ENCODE measurements around the gene SH3BP5.

Gene SH3BP5

DNA sequence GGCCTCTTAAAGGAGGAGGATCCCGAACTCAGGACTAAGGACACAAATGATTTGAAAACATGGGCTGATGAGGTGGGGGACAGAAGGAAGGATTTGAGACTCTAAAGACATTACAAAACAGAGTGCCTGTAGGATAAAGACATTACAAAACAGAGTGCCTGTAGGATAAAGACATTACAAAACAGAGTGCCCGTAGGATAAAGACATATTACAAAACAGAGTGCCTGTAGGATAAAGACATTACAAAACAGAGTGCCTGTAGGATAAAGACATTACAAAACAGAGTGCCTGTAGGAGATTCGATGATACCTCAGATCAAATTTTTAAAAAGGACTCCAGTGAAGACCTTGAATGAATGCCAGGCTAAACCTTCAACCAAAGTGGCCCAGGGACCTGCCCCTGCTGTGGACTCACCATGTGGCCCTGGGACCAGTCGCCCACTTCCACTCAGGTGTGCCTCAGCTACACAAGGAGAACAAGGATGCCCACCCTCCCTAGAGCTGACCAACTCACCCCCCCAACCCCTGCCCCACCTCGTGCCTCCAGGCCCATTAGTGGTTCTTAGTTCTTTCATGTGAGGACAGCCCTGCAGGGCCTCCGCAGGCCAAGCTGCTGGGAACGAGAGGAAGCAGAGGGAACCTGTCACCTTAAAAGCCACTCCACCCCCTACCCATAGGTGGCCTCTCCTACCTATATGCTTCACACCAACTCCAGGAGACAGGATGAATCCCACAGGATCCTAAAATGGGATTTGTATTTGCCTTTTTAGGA is 59.8 kb downstream of the SH3BP5 start:
- TF ChIP-seq, protein P1, sequence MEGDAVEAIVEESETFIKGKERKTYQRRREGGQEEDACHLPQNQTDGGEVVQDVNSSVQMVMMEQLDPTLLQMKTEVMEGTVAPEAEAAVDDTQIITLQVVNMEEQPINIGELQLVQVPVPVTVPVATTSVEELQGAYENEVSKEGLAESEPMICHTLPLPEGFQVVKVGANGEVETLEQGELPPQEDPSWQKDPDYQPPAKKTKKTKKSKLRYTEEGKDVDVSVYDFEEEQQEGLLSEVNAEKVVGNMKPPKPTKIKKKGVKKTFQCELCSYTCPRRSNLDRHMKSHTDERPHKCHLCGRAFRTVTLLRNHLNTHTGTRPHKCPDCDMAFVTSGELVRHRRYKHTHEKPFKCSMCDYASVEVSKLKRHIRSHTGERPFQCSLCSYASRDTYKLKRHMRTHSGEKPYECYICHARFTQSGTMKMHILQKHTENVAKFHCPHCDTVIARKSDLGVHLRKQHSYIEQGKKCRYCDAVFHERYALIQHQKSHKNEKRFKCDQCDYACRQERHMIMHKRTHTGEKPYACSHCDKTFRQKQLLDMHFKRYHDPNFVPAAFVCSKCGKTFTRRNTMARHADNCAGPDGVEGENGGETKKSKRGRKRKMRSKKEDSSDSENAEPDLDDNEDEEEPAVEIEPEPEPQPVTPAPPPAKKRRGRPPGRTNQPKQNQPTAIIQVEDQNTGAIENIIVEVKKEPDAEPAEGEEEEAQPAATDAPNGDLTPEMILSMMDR (IDR thresholded peaks at IDR 0.05; ENCODE audit: low read depth, low read length): no peak
- H3K4me3 ChIP-seq (ENCODE audit: low read depth, low read length): no peak overlapping the region

DNA sequence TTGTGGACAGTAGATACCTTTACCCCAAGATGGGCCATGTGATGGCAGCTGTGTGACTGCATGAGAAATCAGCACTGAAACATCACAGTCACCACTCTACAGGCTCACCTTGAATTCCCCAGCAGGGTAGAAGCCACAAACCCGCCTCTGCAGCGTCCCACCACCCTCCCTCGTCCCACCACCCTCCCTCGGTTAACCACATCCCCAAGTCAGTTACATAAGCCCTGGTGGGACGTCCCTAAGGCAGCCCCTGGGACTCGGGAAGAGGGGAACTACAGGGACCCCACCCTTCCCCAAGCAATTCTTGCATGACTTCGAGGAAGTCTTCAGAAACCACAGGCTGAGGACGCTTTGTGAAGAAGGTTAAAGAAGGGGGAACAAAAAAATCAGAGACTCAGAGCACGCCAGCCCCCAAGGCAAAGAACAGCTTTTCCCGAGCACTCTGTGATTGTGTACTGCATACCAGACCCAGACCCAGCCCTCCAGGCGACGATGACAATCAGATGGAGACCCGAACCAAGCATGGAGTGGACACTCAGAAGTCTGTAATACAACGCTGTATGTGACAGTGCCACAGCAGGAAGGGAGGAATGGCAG is 60.5 kb downstream of the SH3BP5 start:
- H3K4me3 ChIP-seq (ENCODE audit: low read depth, low read length): no peak overlapping the region
- TF ChIP-seq, protein P1 (IDR thresholded peaks at IDR 0.05; ENCODE audit: low read depth, low read length): no peak

DNA sequence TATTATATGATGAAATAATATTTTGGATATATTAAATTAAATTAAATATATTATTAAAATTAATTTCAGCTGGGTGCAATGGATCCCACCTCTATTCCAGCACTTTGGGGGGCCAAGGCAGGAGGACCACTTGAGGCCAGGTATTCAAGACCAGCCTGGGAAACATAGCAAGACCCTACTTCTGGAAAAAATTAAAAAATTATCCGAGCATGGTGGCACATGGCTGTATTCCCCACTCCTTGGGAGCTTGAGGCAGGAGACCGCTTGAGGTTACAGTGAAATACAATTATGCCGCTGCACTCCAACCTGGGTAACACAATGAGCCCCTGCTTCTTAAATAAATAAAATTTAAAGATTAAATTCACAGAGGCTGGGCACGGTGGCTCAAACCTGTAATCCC is 61.4 kb downstream of the SH3BP5 start:
- no peak overlapping the region for H3K4me3 ChIP-seq (ENCODE audit: low read depth, low read length)
- TF ChIP-seq, protein P1 (IDR thresholded peaks at IDR 0.05; ENCODE audit: low read depth, low read length): no peak

DNA sequence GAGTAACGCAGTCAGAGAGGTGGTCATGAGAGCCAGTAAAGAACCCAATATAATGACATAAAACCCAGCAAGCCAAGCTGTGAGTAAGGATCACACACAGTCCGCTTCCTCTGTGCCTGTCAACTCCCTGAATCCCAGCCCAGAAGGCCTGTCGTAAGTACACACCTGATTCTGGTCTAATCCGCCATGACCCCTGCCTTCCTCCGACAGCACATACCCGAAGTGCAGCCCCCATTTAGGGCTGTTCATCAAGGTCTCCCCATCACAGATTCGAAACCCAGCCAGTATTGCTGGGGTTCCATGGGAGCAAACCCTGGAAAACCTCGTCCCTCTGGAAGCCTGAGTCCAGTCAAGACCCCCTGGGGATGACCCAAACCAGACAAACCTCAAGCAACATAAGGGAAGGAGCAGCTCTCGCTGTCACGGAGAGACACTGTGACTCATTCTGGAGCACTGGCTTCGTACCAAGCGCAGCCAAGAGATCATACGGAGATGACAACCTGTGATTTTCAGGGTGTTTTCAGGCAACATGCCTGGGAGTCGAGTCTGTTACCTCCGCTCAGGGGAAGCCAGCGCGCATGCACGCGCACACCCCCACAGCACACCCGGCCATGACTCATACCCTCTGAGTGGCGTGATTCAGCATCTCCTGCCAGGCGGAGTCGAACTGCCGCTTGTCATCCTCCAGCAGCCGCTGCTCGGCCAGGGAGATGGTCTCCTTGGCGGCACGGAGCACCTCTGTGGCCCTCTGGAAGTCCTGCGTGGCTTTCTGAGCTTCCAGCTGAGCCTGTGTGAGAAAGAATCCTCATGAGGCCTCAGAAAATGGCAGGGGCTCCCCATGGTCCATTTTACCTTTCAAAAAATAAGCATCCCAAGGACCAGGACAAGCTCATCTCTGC is 63.0 kb downstream of the SH3BP5 start:
- H3K4me3 ChIP-seq (ENCODE audit: low read depth, low read length): peak overlapping the region; percentile 30; the same call in 1 of the 2 replicates
- TF ChIP-seq, protein P1 (IDR thresholded peaks at IDR 0.05; ENCODE audit: low read depth, low read length): no peak

DNA sequence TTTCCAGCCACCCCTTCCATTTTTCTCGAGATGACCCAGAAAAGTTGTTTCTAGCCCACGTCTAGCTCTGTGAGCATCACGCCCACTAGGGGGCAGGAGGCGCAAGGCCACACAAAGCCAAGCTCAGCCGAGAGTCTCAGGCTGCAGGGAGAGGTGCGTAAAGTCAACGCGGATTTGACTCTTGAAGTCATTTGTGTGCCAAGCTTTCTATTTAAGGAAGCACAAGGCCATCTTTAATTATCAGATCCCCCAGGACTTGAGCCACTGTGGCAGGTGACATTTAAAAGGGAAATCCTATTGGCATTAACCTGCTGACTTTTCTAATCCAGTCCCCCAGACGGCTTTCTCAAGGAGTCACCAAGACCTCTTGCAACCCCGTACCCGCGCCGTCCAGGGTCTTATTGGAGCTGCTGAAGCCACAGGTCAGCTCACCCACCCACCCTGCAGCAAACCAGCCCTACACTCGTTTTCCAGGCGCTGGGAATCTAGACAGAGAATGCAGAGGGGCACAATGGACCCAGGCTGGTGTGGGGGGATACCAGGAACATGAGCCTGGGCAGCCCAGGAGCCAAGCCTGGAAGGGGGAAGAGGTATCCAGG is 64.3 kb downstream of the SH3BP5 start:
- H3K4me3 ChIP-seq (ENCODE audit: low read depth, low read length): no peak overlapping the region
- TF ChIP-seq, protein P1 (IDR thresholded peaks at IDR 0.05; ENCODE audit: low read depth, low read length): peak; percentile 94

DNA sequence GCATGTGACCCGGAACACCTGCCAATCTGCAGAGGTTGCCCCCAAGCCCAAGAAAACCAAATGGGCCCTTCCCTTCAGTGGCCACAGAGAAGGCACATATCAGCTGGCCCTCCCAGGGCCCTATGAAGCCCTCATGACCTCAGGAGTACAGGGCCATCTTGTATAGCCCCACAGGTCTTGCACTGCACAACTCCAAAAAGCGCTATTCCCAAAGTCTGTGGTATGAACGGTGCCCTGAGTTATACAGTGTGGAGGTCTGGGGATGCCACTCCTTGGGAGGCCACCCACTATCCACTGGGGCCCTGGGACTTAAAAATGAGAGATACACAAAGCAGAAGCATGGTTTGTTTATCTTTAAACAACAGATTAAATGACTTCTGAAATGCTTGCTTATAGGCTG is 64.9 kb downstream of the SH3BP5 start:
- TF ChIP-seq, protein P1 (IDR thresholded peaks at IDR 0.05; ENCODE audit: low read depth, low read length): no peak
- H3K4me3 ChIP-seq (ENCODE audit: low read depth, low read length): no peak overlapping the region
